ENCODE data around the gene FCHSD2. TPM values are rescaled to one million over a fixed set of nuclear protein-coding genes. Genes with fewer than 3 reads are reported as not detected.
"Not testable (repeated sequence)": the region's sequence is repeated elsewhere in the genome, so short reads cannot be mapped to it uniquely, and the experiment has no call there.

The FCHSD2 gene
- total RNA-seq, 2 donors from 2014 or later = 56.5 to 75.3 TPM

DNA sequence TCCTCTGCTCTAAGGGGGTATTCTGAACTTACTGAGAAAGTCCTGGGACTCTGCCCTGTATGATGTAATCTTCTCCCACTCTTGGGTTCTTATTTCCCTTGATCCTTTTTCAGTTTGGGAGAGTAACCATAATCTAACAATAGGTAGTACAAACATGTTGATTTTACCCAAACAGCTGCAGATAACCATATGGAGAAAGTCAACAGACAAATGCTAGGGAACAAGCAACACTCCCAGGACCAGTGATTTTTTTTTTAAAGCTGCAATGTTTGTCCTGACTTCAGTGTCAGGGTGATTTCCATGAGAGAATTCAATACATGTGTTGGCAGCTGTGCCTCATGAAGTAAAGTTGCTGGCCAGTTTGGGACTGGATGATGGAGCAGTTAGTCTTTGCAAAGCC is 156.5 kb downstream of the FCHSD2 start:
- Histone ChIP-seq H3K4me3 (no peak overlapping the region), H3K36me3 (no peaks in the 10 kb centered on the region), H3K27me3 (replicated peaks; ENCODE audit: insufficient read depth) (no peaks in the 10 kb centered on the region), H3K4me1 (ENCODE audit: control insufficient read depth in 1 of 2, low read depth in 2 of 2) (peaks cover 11 to 23% of the 10 kb centered on the region in 2 donors), H3K9me3 (no peaks in the 10 kb centered on the region), H3K27ac (no peak overlapping the region)
- TF ChIP-seq, protein P1, sequence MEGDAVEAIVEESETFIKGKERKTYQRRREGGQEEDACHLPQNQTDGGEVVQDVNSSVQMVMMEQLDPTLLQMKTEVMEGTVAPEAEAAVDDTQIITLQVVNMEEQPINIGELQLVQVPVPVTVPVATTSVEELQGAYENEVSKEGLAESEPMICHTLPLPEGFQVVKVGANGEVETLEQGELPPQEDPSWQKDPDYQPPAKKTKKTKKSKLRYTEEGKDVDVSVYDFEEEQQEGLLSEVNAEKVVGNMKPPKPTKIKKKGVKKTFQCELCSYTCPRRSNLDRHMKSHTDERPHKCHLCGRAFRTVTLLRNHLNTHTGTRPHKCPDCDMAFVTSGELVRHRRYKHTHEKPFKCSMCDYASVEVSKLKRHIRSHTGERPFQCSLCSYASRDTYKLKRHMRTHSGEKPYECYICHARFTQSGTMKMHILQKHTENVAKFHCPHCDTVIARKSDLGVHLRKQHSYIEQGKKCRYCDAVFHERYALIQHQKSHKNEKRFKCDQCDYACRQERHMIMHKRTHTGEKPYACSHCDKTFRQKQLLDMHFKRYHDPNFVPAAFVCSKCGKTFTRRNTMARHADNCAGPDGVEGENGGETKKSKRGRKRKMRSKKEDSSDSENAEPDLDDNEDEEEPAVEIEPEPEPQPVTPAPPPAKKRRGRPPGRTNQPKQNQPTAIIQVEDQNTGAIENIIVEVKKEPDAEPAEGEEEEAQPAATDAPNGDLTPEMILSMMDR (IDR thresholded peaks at IDR 0.05) = no peak
- ATAC-seq (ENCODE audit: insufficient number of reproducible peaks, low FRiP score, low read depth) (no peak), DNase-seq (ENCODE audit: low spot score) (no peak)

DNA sequence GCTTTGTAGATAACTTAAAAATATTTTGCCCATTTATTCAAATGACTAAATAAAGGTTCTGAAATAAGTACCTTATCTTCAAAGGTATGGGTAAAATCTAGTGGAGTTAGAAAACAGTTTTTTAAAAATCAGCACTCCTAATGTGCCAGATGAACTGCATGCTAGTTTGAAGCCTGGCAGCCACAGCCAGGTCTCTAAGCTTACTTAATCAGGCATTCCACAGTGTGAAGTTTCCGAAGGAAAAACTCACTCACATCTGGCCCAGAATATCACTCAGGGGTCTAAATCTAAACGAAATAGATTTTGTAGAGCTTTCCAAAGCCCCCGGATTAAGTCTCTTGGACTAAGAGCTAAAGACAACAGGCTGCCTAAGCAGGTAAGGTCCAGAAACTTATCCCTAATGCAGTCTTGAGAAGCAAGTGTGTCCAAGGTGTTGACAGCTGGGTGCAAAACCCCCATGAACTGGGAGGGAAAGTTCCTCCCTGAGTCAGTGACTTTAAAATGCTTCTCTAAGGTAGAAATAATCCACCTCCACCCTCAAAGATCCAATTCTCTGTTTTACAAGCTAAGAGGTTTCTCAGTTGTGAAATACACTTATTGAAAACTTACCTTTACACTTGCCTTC is 157.6 kb downstream of the FCHSD2 start:
- Histone ChIP-seq H3K27ac (peak overlapping the region in 1 of 2 donors; percentile 48), H3K4me3 (no peak overlapping the region), H3K9me3 (no peaks in the 10 kb centered on the region), H3K36me3 (no peaks in the 10 kb centered on the region), H3K4me1 (ENCODE audit: control insufficient read depth in 1 of 2, low read depth in 2 of 2) (peaks cover 11 to 12% of the 10 kb centered on the region in 2 donors), H3K27me3 (replicated peaks; ENCODE audit: insufficient read depth) (no peaks in the 10 kb centered on the region)
- TF ChIP-seq, protein P1 (IDR thresholded peaks at IDR 0.05) = no peak
- no peak for ATAC-seq (ENCODE audit: insufficient number of reproducible peaks, low FRiP score, low read depth)
- DNase-seq (ENCODE audit: low spot score) = no peak

DNA sequence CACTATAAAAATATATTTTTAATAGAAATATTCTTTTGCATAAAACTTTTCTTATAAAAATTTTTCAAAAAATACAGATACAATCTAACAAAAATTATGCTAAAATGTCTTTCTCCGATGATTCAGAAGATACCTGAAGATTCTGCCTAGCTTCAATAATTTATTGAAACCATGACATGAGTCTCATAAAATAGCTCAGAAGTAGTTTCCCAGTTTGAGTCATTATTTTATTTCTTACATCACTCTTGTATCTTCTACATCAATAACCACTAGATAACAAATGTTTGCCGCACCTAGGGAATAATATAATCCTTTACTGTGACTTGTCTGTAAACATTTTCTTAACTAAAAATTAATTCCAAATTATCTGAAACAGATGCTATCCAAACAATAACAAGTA is 158.6 kb downstream of the FCHSD2 start:
- peaks cover 6 to 9% of the 10 kb centered on the region in 2 donors for H3K4me1 ChIP-seq (ENCODE audit: control insufficient read depth in 1 of 2, low read depth in 2 of 2)
- H3K27ac ChIP-seq = no peak overlapping the region
- no peaks in the 10 kb centered on the region for H3K9me3 ChIP-seq
- ATAC-seq (ENCODE audit: insufficient number of reproducible peaks, low FRiP score, low read depth) (no peak), DNase-seq (ENCODE audit: low spot score) (no peak)
- no peaks in the 10 kb centered on the region for H3K27me3 ChIP-seq (replicated peaks; ENCODE audit: insufficient read depth)
- no peak overlapping the region for H3K4me3 ChIP-seq
- TF ChIP-seq, protein P1 (IDR thresholded peaks at IDR 0.05) = no peak
- no peaks in the 10 kb centered on the region for H3K36me3 ChIP-seq

DNA sequence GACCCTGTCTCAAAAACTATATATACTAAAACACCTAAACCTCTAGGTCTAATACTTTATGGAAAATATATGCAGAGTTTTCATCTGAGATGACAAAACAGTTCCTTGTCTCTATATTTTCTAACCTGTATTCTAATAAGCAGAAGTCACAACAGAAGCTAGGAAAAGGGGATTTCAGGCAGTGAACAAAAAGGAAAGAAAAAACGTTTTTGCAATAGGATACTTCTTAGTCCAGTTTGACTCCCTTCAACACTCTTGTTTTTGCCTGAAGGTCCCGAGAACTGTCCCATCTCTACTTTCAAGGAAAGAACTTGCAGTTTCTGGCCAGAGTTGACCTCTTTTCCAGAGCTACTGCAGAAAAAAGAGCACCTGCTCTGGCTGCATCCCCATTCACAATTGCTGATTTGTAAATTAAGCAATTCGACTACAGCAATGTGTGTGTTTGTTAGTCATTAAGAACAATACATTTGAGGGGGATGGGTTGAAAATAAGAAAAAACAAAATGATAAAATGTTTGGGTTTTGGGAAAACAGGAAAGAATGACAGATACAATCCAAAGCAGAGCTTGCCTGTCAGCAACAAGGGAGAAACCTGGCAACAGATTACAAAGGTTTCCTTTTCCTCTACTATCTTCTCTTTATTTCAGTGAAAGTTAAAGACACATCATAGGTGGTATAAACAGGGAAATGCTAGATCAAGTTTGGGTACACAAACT is 160.0 kb downstream of the FCHSD2 start:
- TF ChIP-seq, protein P1 (IDR thresholded peaks at IDR 0.05) = no peak
- H3K27me3 ChIP-seq (replicated peaks; ENCODE audit: insufficient read depth) = no peaks in the 10 kb centered on the region
- DNase-seq (ENCODE audit: low spot score) = no peak
- H3K4me3 ChIP-seq = no peak overlapping the region
- H3K27ac ChIP-seq = no peak overlapping the region
- no peaks in the 10 kb centered on the region for H3K36me3 ChIP-seq
- H3K9me3 ChIP-seq = no peaks in the 10 kb centered on the region
- no peak for ATAC-seq (ENCODE audit: insufficient number of reproducible peaks, low FRiP score, low read depth)
- peaks cover 6 to 9% of the 10 kb centered on the region in 2 donors for H3K4me1 ChIP-seq (ENCODE audit: control insufficient read depth in 1 of 2, low read depth in 2 of 2)

DNA sequence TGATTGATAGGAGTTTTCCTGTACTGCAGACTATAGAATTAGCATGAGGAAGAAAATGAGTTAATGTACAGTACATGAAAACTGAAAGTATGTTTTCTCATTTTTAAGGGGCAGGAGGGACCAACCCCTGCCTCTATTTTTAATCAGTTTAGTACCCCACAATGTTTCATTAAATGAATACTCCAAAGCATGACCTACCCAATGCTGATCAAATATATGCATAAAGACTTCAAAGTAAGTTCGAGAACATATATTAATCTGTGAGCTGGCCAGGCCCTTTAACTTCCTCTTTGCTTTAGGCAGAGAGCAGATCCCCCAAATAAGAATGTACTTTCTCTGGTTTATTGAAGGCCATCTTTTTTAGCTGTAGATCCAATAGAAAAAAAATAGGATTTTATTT is 161.0 kb downstream of the FCHSD2 start:
- peaks cover 11 to 15% of the 10 kb centered on the region in 2 donors for H3K4me1 ChIP-seq (ENCODE audit: control insufficient read depth in 1 of 2, low read depth in 2 of 2)
- H3K27ac ChIP-seq = no peak overlapping the region
- TF ChIP-seq, protein P1 (IDR thresholded peaks at IDR 0.05) = no peak
- H3K36me3 ChIP-seq = no peaks in the 10 kb centered on the region
- DNase-seq (ENCODE audit: low spot score) (no peak), ATAC-seq (ENCODE audit: insufficient number of reproducible peaks, low FRiP score, low read depth) (no peak)
- no peaks in the 10 kb centered on the region for H3K27me3 ChIP-seq (replicated peaks; ENCODE audit: insufficient read depth)
- H3K9me3 ChIP-seq = no peaks in the 10 kb centered on the region
- no peak overlapping the region for H3K4me3 ChIP-seq

DNA sequence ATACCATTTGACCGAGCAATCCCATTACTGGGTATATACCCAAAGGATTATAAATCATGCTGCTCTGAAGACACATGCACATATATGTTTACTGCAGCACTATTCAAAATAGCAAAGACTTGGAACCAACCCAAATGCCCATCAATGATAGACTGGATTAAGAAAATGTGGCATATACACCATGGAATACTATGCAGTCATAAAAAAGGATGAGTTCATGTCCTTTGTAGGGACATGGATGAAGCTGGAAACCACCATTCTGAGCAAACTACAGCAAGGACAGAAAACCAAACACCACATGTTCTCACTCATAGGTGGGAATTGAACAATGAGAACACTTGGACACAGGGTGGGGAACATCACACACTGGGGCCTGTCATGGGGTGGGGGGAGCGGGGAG is 164.3 kb downstream of the FCHSD2 start:
- H3K27me3 ChIP-seq (replicated peaks; ENCODE audit: insufficient read depth); H3K36me3 ChIP-seq; ATAC-seq (ENCODE audit: insufficient number of reproducible peaks, low FRiP score, low read depth); DNase-seq (ENCODE audit: low spot score); H3K9me3 ChIP-seq; H3K27ac ChIP-seq; H3K4me3 ChIP-seq: not testable (repeated sequence)
- H3K4me1 ChIP-seq (ENCODE audit: control insufficient read depth in 1 of 2, low read depth in 2 of 2) = peaks cover 17% of the 10 kb centered on the region in 2 donors

DNA sequence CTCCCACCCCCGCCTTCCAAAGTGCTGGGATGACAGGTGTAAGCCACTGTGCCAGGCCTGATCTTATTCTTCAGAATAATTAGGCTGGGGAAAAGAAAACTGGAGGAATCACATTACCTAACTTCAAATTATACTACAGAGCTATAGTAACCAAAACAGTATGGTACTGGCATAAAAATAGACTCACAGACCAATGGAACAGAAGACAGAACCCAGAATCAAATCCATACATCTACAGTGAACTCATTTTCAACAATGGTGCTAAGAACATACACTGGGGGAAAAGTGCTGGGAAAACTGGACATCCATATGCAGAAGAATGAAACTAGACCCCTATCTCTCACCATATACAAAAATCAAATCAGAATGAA is 165.6 kb downstream of the FCHSD2 start:
- Histone ChIP-seq H3K4me1 (ENCODE audit: control insufficient read depth in 1 of 2, low read depth in 2 of 2) (peaks cover 20 to 25% of the 10 kb centered on the region in 2 donors), H3K27ac (peak overlapping the region; percentile 27 to 59)
- ATAC-seq (ENCODE audit: insufficient number of reproducible peaks, low FRiP score, low read depth); H3K27me3 ChIP-seq (replicated peaks; ENCODE audit: insufficient read depth); H3K4me3 ChIP-seq; DNase-seq (ENCODE audit: low spot score); H3K9me3 ChIP-seq; H3K36me3 ChIP-seq: not testable (repeated sequence)

Measured in thoracic aorta (tissue), 2 donors.